NCI-H1436 treated with DMSO at 0.1 percent for 48 hours (cell line): ENCODE measurements around the gene BABAM2.
"Not testable (repeated sequence)": the region's sequence is repeated elsewhere in the genome, so short reads cannot be mapped to it uniquely, and the experiment has no call there.

Experiments
- DNase-seq: peaks from one replicate; lab custom pipeline; 2025; lab: John Stamatoyannopoulos, UW

The BABAM2 gene

GRCh38 chr2:27881815-27882583 is 8.5 kb upstream of the BABAM2 start:
- not testable (repeated sequence) for DNase-seq

GRCh38 chr2:27882584-27882922 is 8.0 kb upstream of the BABAM2 start:
- not testable (repeated sequence) for DNase-seq

GRCh38 chr2:27884601-27885000 is 5.9 kb upstream of the BABAM2 start:
- DNase-seq, result no peak

GRCh38 chr2:27885234-27885633 is 5.3 kb upstream of the BABAM2 start:
- DNase-seq, result no peak

GRCh38 chr2:27885661-27886060 is 4.9 kb upstream of the BABAM2 start:
- no peak for DNase-seq

- DNase-seq, result no peak
Observed at GRCh38 chr2:27886322-27886721, 4.2 kb upstream of the BABAM2 start.

- DNase-seq, result no peak
Observed at GRCh38 chr2:27887111-27887510, 3.4 kb upstream of the BABAM2 start.

GRCh38 chr2:27887830-27888229 is 2.7 kb upstream of the BABAM2 start:
- no peak for DNase-seq

GRCh38 chr2:27888790-27889189 is 1.7 kb upstream of the BABAM2 start:
- DNase-seq, result no peak

GRCh38 chr2:27889774-27890145 is 769 bp upstream of the BABAM2 start:
- no peak for DNase-seq

- no peak for DNase-seq
Observed at GRCh38 chr2:27890924-27891672, 569 bp downstream of the BABAM2 start.

- DNase-seq, result no peak
Observed at GRCh38 chr2:27891673-27892105, 1.2 kb downstream of the BABAM2 start.

- DNase-seq, result no peak
Observed at GRCh38 chr2:27893006-27893405, 2.5 kb downstream of the BABAM2 start.

- DNase-seq, result no peak
Observed at GRCh38 chr2:27897717-27898116, 7.2 kb downstream of the BABAM2 start.

GRCh38 chr2:27901234-27901633 is 10.7 kb downstream of the BABAM2 start:
- DNase-seq, result no peak

- DNase-seq, result no peak
Observed at GRCh38 chr2:27902098-27902497, 11.6 kb downstream of the BABAM2 start.

- no peak for DNase-seq
Observed at GRCh38 chr2:27903018-27903417, 12.5 kb downstream of the BABAM2 start.

- DNase-seq, result no peak
Observed at GRCh38 chr2:27903649-27904404, 13.3 kb downstream of the BABAM2 start.

- no peak for DNase-seq
Observed at GRCh38 chr2:27904405-27904665, 13.8 kb downstream of the BABAM2 start.

GRCh38 chr2:27906074-27906473 is 15.5 kb downstream of the BABAM2 start:
- DNase-seq, result no peak

- no peak for DNase-seq
Observed at GRCh38 chr2:27907547-27907946, 17.0 kb downstream of the BABAM2 start.

- DNase-seq, result no peak
Observed at GRCh38 chr2:27909901-27910300, 19.4 kb downstream of the BABAM2 start.
